Transverse colon (tissue), 4 donors: ENCODE measurements around the gene LGR5. TPM values are rescaled to one million over a fixed set of nuclear protein-coding genes. Genes with fewer than 3 reads are reported as not detected.

Source experiments
- DNase-seq: peaks from one replicate; pipeline ENCODE4 v3.0.0-alpha.2; 2019
- H3K27ac ChIP-seq, 4 donors: fragments of 200-600 bp; sonication (generic); 2 replicates each; pipeline ENCODE4 v1.5.1; 2016 to 2018; ENCODE audit warnings: inconsistent platforms in 4 of 4
- H3K27me3 ChIP-seq: fragments of 200-600 bp; sonication (generic); 2 replicates; pipeline ENCODE4 v1.5.1; 2017; ENCODE audit warnings: inconsistent platforms
- H3K36me3 ChIP-seq, 4 donors: fragments of 200-600 bp; sonication (generic); 2 replicates each; pipeline ENCODE4 v1.5.1; 2017 to 2019; ENCODE audit warnings: inconsistent platforms in 4 of 4
- H3K4me1 ChIP-seq, 4 donors: fragments of 200-600 bp; sonication (generic); 2 replicates each; pipeline ENCODE4 v1.5.1; 2017 to 2020; ENCODE audit warnings: inconsistent platforms in 4 of 4
- H3K4me3 ChIP-seq, 4 donors: fragments of 200-600 bp; sonication (generic); 1 replicate in 1 of 4; 2 replicates in 3 of 4; pipeline versions ENCODE4 v1.5.1 to v1.6.1; 2017 to 2019; ENCODE audit warnings: inconsistent platforms in 4 of 4
- H3K9me3 ChIP-seq, 2 donors: fragments of 200-600 bp; sonication (generic); 2 replicates each; pipeline ENCODE4 v1.5.1; 2017 to 2019; ENCODE audit warnings: inconsistent platforms in 2 of 2
- CTCF ChIP-seq, 5 experiments: fragments of 200-600 bp in 3 of 5; fragments of 450-650 bp in 2 of 5; sonication (generic) in 3 of 5; IDR thresholded peaks; 1 replicate in 2 of 5; 2 replicates in 3 of 5; pipeline ENCODE4 v1.5.1; 2016 to 2017; ENCODE audit warnings: antibody characterized with exemption in 5 of 5, inconsistent platforms in 3 of 5, mild to moderate bottlenecking in 2 of 5, moderate library complexity in 1 of 5
- EP300 ChIP-seq: sonication (generic); formaldehyde crosslinking; IDR thresholded peaks from one replicate; pipeline ENCODE4 v1.6.1; 2017; ENCODE audit warnings: antibody characterized with exemption, low read depth
- POLR2A ChIP-seq: fragments of 450-650 bp; IDR thresholded peaks from one replicate; pipeline ENCODE4 v1.6.1; 2016; ENCODE audit warnings: antibody characterized with exemption, mild to moderate bottlenecking, moderate library complexity
- POLR2AphosphoS5 ChIP-seq, 3 donors: sonication (generic); formaldehyde crosslinking; IDR thresholded peaks; one replicate each; pipeline ENCODE4 v1.6.1; 2016; ENCODE audit warnings: antibody characterized with exemption in 3 of 3
- WGBS, 2 donors: methylation state at CpG; one replicate each; pipeline ENCODE4 v1.1.5; 2018; ENCODE audit warnings: low coverage in 1 of 2; 5-methylcytosine and 5-hydroxymethylcytosine counted together
- in situ Hi-C, 4 donors: fragments of 200-750 bp; cut with MboI; loops; one replicate each; pipeline versions ENCODE4 v1.15.0 to v1.15.1; 2017; ENCODE audit warnings: low sequenced_read_pairs in 3 of 4, low pct_ligation_motif_present in 1 of 4, low pct_unique_long_range_greater_than_20kb in 1 of 4
- intact Hi-C: fragments of 100-400 bp; cut with DNase I; formaldehyde crosslinking; loops from one replicate; pipeline ENCODE4 v1.15.1; 2023; ENCODE audit warnings: low total_unique reads
- total RNA-seq, 4 donors: library from RNA; depleted of rRNA; stranded (reverse); fragments of >200 nt; gene quantifications; one replicate each; pipeline ENCODE4 v1.1.0, GENCODE V29; 2016

LGR5 gene
- total RNA-seq, 4 donors from 2014 or later: 0.37 to 4.8 (median 1.0) TPM

- Histone ChIP-seq H3K27ac (no peak overlapping the region), H3K27me3 (no peaks in the 10 kb centered on the region), H3K36me3 (no peaks in the 10 kb centered on the region), H3K4me1 (no peaks in the 10 kb centered on the region), H3K9me3 (no peaks in the 10 kb centered on the region), H3K4me3 (no peak overlapping the region)
- no peak for TF ChIP-seq POLR2AphosphoS5 (IDR thresholded peaks at IDR 0.05)
- TF ChIP-seq POLR2A: no peak
- TF ChIP-seq EP300: no peak
- TF ChIP-seq CTCF (IDR thresholded peaks at IDR 0.05): no peak
- DNase-seq: no peak
- 75 to 76% methylated on average over 3 of the region's 3 CpGs for WGBS, 2 donors
- in situ Hi-C loops (no loop called here), intact Hi-C loops (no loop called here)
These were observed 144.8 kb downstream of the LGR5 start for GRCh38 chr12:71584356-71584755.

- H3K9me3 ChIP-seq: no peaks in the 10 kb centered on the region
- in situ Hi-C loops: no loop called here
- no peaks in the 10 kb centered on the region for H3K36me3 ChIP-seq
- intact Hi-C loops: no loop called here
- 30 to 61% methylated on average over 1 of the region's 1 CpG for WGBS, 2 donors
- TF ChIP-seq POLR2AphosphoS5 (IDR thresholded peaks at IDR 0.05) (no peak), CTCF (IDR thresholded peaks at IDR 0.05) (no peak), POLR2A (no peak), EP300 (no peak)
- H3K4me1 ChIP-seq: no peaks in the 10 kb centered on the region
- no peak overlapping the region for H3K27ac ChIP-seq
- DNase-seq: no peak
- no peaks in the 10 kb centered on the region for H3K27me3 ChIP-seq
- no peak overlapping the region for H3K4me3 ChIP-seq
These were observed 145.6 kb downstream of the LGR5 start for GRCh38 chr12:71585218-71585617.

- intact Hi-C loops: no loop called here
- H3K4me1 ChIP-seq: no peaks in the 10 kb centered on the region
- 78 to 81% methylated on average over 1 to 2 of the region's 2 CpGs for WGBS, 2 donors
These were observed 147.4 kb downstream of the LGR5 start for GRCh38 chr12:71587012-71587411.

GRCh38 chr12:71589478-71589881 is 149.9 kb downstream of the LGR5 start:
- Histone ChIP-seq H3K4me3 (no peak overlapping the region), H3K4me1 (no peaks in the 10 kb centered on the region), H3K27ac (no peak overlapping the region), H3K27me3 (peaks cover 3% of the 10 kb centered on the region), H3K9me3 (no peaks in the 10 kb centered on the region), H3K36me3 (no peaks in the 10 kb centered on the region)
- 82 to 89% methylated on average over 3 to 4 of the region's 4 CpGs for WGBS, 2 donors
- no peak for DNase-seq
- in situ Hi-C loops: no loop called here
- intact Hi-C loops: no loop called here
- TF ChIP-seq CTCF (IDR thresholded peaks at IDR 0.05) (no peak), POLR2AphosphoS5 (IDR thresholded peaks at IDR 0.05) (no peak), POLR2A (no peak), EP300 (no peak)

More at GRCh38 chr12:71587012-71587411, 147.4 kb downstream of the LGR5 start:
- H3K36me3 ChIP-seq: no peaks in the 10 kb centered on the region
- H3K9me3 ChIP-seq: no peaks in the 10 kb centered on the region
- TF ChIP-seq CTCF (IDR thresholded peaks at IDR 0.05) (no peak), POLR2A (no peak), POLR2AphosphoS5 (IDR thresholded peaks at IDR 0.05) (no peak), EP300 (no peak)
- DNase-seq: no peak
- no peak overlapping the region for H3K4me3 ChIP-seq
- in situ Hi-C loops: no loop called here
- peaks cover 3% of the 10 kb centered on the region for H3K27me3 ChIP-seq
- H3K27ac ChIP-seq: no peak overlapping the region
